A673 (cell line): ENCODE measurements around the gene LITAFD. TPM values are rescaled to one million over a fixed set of nuclear protein-coding genes. Genes with fewer than 3 reads are reported as not detected.

ENCODE experiments used
- BruUV-seq: library from RNA; stranded (reverse); fragments of 400-500 nt; replicated peaks from 2 replicates; lab custom pipeline; 2021; lab: Mats Ljungman, UMichigan
- CTCF ChIA-PET: fragments of 300-600 bp; sonication (Branson Sonifier 250); formaldehyde crosslinking; loops from one replicate; lab custom pipeline; 2022; ENCODE audit warnings: antibody characterized with exemption; lab: Charles Lee
- POLR2A ChIA-PET: fragments of 300-600 bp; sonication (Branson Sonifier 250); formaldehyde crosslinking; loops from one replicate; lab custom pipeline; 2022; ENCODE audit warnings: antibody characterized with exemption; ENCODE audit not compliant: low non-redundant PET; lab: Charles Lee
- DNase-seq: peaks from one replicate; pipeline ENCODE4 v3.0.0-alpha.2; 2015; ENCODE audit warnings: low spot score
- H3K27ac ChIP-seq: fragments of 200-600 bp; sonication (generic); 2 replicates; pipeline ENCODE4 v1.5.1; 2016; ENCODE audit warnings: mixed run types, low read depth, mild to moderate bottlenecking, mixed read lengths, antibody characterized with exemption, low read length; ENCODE audit not compliant: poor library complexity, severe bottlenecking
- H3K27me3 ChIP-seq: fragments of 200-600 bp; sonication (generic); replicated peaks from 2 replicates; pipeline ENCODE4 v1.6.1; 2017; ENCODE audit warnings: mixed run types, low read depth, mild to moderate bottlenecking, mixed read lengths, antibody characterized with exemption, low read length; ENCODE audit not compliant: insufficient read depth, poor library complexity
- H3K36me3 ChIP-seq: fragments of 200-600 bp; sonication (generic); 2 replicates; pipeline ENCODE4 v1.6.1; 2016; ENCODE audit warnings: mixed run types, mild to moderate bottlenecking, mixed read lengths, antibody characterized with exemption, low read length; ENCODE audit not compliant: insufficient read depth, poor library complexity, severe bottlenecking
- H3K4me1 ChIP-seq: fragments of 200-600 bp; sonication (generic); 2 replicates; pipeline ENCODE4 v1.6.1; 2017; ENCODE audit warnings: mixed run types, mild to moderate bottlenecking, mixed read lengths, antibody characterized with exemption, low read length; ENCODE audit not compliant: insufficient read depth, poor library complexity, severe bottlenecking
- H3K4me3 ChIP-seq: fragments of 200-600 bp; sonication (generic); 2 replicates; pipeline ENCODE4 v1.5.1; 2016; ENCODE audit warnings: low read depth, mixed run types, mild to moderate bottlenecking, mixed read lengths, low read length; ENCODE audit not compliant: poor library complexity, severe bottlenecking
- H3K9me3 ChIP-seq: fragments of 200-600 bp; sonication (generic); 2 replicates; pipeline ENCODE4 v1.6.1; 2016; ENCODE audit warnings: mixed run types, low read depth, mild to moderate bottlenecking, mixed read lengths, antibody characterized with exemption, low read length; ENCODE audit not compliant: poor library complexity, severe bottlenecking
- EZH2 ChIP-seq: fragments of 200-600 bp; sonication (generic); IDR thresholded peaks from 2 replicates; pipeline ENCODE4 v1.6.1; 2017; ENCODE audit warnings: borderline replicate concordance, low read depth, mild to moderate bottlenecking, mixed read lengths, antibody characterized with exemption, low read length; ENCODE audit not compliant: poor library complexity, severe bottlenecking
- intact Hi-C: fragments of 100-400 bp; cut with micrococcal nuclease; formaldehyde crosslinking; loops from one replicate; pipeline ENCODE4 v1.10.0; 2022; ENCODE audit not compliant: unreplicated experiment
- total RNA-seq: library from RNA; stranded (reverse); gene quantifications from 2 replicates; pipeline ENCODE4 v1.2.3, GENCODE V29; 2021
- TF ChIP-seq, protein P1 (sequence below): fragments of 300-800, 200-600 bp; sonication (generic); conservative IDR thresholded peaks from 2 replicates; pipeline ENCODE4 v1.5.1; 2017; ENCODE audit warnings: low read depth, mild to moderate bottlenecking, antibody characterized with exemption, low read length, moderate library complexity, mixed read lengths

Gene LITAFD
- total RNA-seq, 1 experiment from 2014 or later = not detected

- Histone ChIP-seq H3K27me3 (no peaks in the 10 kb centered on the region), H3K9me3 (no peaks in the 10 kb centered on the region), H3K4me3 (no peak overlapping the region), H3K4me1 (no peaks in the 10 kb centered on the region), H3K36me3 (peaks cover 84% of the 10 kb centered on the region), H3K27ac (peak overlapping the region; percentile 5)
- CTCF ChIA-PET = no interaction called here
- TF ChIP-seq EZH2 = no peak
- TF ChIP-seq, protein P1, sequence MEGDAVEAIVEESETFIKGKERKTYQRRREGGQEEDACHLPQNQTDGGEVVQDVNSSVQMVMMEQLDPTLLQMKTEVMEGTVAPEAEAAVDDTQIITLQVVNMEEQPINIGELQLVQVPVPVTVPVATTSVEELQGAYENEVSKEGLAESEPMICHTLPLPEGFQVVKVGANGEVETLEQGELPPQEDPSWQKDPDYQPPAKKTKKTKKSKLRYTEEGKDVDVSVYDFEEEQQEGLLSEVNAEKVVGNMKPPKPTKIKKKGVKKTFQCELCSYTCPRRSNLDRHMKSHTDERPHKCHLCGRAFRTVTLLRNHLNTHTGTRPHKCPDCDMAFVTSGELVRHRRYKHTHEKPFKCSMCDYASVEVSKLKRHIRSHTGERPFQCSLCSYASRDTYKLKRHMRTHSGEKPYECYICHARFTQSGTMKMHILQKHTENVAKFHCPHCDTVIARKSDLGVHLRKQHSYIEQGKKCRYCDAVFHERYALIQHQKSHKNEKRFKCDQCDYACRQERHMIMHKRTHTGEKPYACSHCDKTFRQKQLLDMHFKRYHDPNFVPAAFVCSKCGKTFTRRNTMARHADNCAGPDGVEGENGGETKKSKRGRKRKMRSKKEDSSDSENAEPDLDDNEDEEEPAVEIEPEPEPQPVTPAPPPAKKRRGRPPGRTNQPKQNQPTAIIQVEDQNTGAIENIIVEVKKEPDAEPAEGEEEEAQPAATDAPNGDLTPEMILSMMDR = no peak
- intact Hi-C loops = no loop called here
- BruUV-seq = TSS peak; percentile 61
- no peak for DNase-seq
- POLR2A ChIA-PET = no interaction called here
Measured at GRCh38 chr16:8893426-8893825, 11.3 kb downstream of the LITAFD start.

DNA sequence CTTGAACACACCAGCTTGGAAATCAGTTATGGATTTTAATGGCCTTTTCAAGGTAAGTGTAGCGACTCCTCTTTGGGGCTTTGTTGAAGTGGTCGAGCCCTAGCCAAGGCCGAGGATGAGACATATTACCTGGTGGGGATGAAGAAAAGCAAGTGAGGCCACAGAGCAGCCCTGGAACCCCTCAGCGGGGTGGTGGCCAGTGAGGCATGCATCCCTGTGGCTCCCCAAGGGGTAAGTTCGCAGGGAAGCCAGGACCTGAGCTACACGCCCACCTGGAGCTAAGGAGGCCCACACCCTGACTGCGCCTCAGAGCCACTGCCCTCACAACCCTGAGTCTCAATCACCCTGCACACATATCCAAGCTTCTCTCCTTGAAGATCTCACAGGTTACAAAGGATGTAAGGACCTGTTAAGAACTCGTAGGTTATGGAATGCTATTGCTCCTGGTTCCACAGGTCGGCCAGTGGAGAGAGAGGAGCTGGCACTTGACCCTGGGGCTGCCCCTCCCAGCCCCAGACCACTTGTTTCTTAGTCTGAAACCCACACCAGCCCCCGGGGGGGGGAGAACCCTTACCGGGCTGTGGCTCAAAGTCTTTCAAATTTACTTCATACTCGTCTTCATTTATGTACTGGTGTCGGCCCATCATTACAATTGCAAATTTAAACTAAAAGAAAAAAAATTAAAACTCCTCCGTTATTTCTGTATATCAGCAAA, 12.0 kb downstream of the LITAFD start:
- H3K27ac ChIP-seq = peak overlapping the region; percentile 5
- no peaks in the 10 kb centered on the region for H3K27me3 ChIP-seq
- TF ChIP-seq, protein P1 = no peak
- no peak for TF ChIP-seq EZH2
- POLR2A ChIA-PET = no interaction called here
- BruUV-seq = no TSS peak
- intact Hi-C loops = no loop called here
- no peak overlapping the region for H3K4me3 ChIP-seq
- H3K36me3 ChIP-seq = peaks cover 90% of the 10 kb centered on the region
- no peak for DNase-seq
- no peaks in the 10 kb centered on the region for H3K4me1 ChIP-seq
- CTCF ChIA-PET = no interaction called here
- no peaks in the 10 kb centered on the region for H3K9me3 ChIP-seq

DNA sequence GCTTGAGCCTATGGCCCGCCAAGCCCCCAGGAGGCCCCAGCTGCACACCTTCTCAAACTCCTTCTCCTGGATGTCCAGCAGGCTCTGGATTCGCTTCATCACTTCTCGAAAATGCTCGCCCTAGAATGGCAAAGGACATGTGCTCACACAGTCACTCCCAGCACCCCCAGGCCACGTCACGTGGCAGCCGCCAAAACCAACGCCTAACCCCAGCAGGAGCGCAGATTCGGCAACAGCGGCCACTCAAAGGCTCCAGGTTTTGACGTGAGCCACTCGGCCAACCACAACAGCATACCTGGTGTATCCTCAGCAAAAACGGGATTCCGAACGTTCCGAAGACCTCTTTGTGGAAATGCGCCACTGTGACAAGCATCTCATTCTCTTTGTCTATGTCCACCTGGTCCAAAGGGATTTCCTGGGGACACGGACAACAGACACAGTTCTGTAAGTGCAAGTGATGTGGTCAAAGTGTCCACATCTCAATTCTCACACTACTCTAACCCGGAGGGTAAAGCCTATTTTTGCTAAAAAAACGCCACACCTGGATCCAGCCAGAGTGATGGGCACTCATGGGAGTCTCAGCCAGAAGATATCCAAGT, 12.7 kb downstream of the LITAFD start:
- H3K9me3 ChIP-seq = no peaks in the 10 kb centered on the region
- ChIA-PET CTCF (no interaction called here), POLR2A (no interaction called here)
- DNase-seq = no peak
- H3K27me3 ChIP-seq = no peaks in the 10 kb centered on the region
- H3K36me3 ChIP-seq = peaks cover 90% of the 10 kb centered on the region
- H3K27ac ChIP-seq = no peak overlapping the region
- intact Hi-C loops = no loop called here
- TF ChIP-seq EZH2 = no peak
- TF ChIP-seq, protein P1 = no peak
- no peak overlapping the region for H3K4me3 ChIP-seq
- H3K4me1 ChIP-seq = no peaks in the 10 kb centered on the region
- BruUV-seq = no TSS peak
